Measurements from ENCODE around the gene GRIN2A. TPM values are rescaled to one million over a fixed set of nuclear protein-coding genes. Genes with fewer than 3 reads are reported as not detected.
A peak's percentile ranks its signal among the peaks of the same experiment; 100 is the strongest.

GRIN2A gene
- polyA plus RNA-seq, 5 donors, result 0.10 to 0.94 (median 0.32) TPM

GRCh38 chr16:10086620-10087019, 95.6 kb downstream of the GRIN2A start:
- no peak for DNase-seq

- no peak for DNase-seq
Measured at GRCh38 chr16:10085078-10085798, 97.0 kb downstream of the GRIN2A start.

GRCh38 chr16:10083301-10083700, 98.9 kb downstream of the GRIN2A start:
- no peak for DNase-seq

- no peak for DNase-seq
Measured at GRCh38 chr16:10081201-10081940, 100.9 kb downstream of the GRIN2A start.

GRCh38 chr16:10080051-10080772, 102.0 kb downstream of the GRIN2A start:
- peak; percentile 2 to 5 for DNase-seq

- DNase-seq, result no peak
Measured at GRCh38 chr16:10078541-10078949, 103.7 kb downstream of the GRIN2A start.

- no peak for DNase-seq
Measured at GRCh38 chr16:10077861-10078260, 104.4 kb downstream of the GRIN2A start.

- no peak for DNase-seq
Measured at GRCh38 chr16:10076037-10076436, 106.2 kb downstream of the GRIN2A start.

GRCh38 chr16:10070591-10070990, 111.6 kb downstream of the GRIN2A start:
- DNase-seq, result no peak

- DNase-seq, result no peak
Measured at GRCh38 chr16:10069374-10069773, 112.9 kb downstream of the GRIN2A start.

GRCh38 chr16:10067835-10068234, 114.4 kb downstream of the GRIN2A start:
- no peak for DNase-seq

- no peak for DNase-seq
Measured at GRCh38 chr16:10067406-10067805, 114.8 kb downstream of the GRIN2A start.

- no peak for DNase-seq
Measured at GRCh38 chr16:10065019-10065418, 117.2 kb downstream of the GRIN2A start.

- DNase-seq, result no peak
Measured at GRCh38 chr16:10048850-10049249, 133.4 kb downstream of the GRIN2A start.

GRCh38 chr16:10045947-10046346, 136.3 kb downstream of the GRIN2A start:
- no peak for DNase-seq

- no peak for DNase-seq
Measured at GRCh38 chr16:10045291-10045775, 136.9 kb downstream of the GRIN2A start.

- no peak for DNase-seq
Measured at GRCh38 chr16:10040136-10041080, 141.8 kb downstream of the GRIN2A start.

- DNase-seq, result peak; percentile 12 to 25
Measured at GRCh38 chr16:10039220-10040096, 142.8 kb downstream of the GRIN2A start.

- DNase-seq, result no peak
Measured at GRCh38 chr16:10037751-10038150, 144.5 kb downstream of the GRIN2A start.

GRCh38 chr16:10036956-10037355, 145.3 kb downstream of the GRIN2A start:
- DNase-seq, result no peak

Measured in right lung (tissue), 5 donors.